ENCODE measurements around the gene HBP1.

- no peak for TF ChIP-seq CTCF (IDR thresholded peaks at IDR 0.05; ENCODE audit: insufficient read depth, low read length)
- TF ChIP-seq, protein P1, sequence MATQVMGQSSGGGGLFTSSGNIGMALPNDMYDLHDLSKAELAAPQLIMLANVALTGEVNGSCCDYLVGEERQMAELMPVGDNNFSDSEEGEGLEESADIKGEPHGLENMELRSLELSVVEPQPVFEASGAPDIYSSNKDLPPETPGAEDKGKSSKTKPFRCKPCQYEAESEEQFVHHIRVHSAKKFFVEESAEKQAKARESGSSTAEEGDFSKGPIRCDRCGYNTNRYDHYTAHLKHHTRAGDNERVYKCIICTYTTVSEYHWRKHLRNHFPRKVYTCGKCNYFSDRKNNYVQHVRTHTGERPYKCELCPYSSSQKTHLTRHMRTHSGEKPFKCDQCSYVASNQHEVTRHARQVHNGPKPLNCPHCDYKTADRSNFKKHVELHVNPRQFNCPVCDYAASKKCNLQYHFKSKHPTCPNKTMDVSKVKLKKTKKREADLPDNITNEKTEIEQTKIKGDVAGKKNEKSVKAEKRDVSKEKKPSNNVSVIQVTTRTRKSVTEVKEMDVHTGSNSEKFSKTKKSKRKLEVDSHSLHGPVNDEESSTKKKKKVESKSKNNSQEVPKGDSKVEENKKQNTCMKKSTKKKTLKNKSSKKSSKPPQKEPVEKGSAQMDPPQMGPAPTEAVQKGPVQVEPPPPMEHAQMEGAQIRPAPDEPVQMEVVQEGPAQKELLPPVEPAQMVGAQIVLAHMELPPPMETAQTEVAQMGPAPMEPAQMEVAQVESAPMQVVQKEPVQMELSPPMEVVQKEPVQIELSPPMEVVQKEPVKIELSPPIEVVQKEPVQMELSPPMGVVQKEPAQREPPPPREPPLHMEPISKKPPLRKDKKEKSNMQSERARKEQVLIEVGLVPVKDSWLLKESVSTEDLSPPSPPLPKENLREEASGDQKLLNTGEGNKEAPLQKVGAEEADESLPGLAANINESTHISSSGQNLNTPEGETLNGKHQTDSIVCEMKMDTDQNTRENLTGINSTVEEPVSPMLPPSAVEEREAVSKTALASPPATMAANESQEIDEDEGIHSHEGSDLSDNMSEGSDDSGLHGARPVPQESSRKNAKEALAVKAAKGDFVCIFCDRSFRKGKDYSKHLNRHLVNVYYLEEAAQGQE (IDR thresholded peaks at IDR 0.05; ENCODE audit: insufficient replicate concordance, low read depth): no peak
- no peak for TF ChIP-seq POLR2AphosphoS5 (IDR thresholded peaks at IDR 0.05; ENCODE audit: low read depth)
Observed at GRCh38 chr7:107228291-107228690, 59.5 kb downstream of the HBP1 start.

All from HL-60 (cell line).